Activated naive CD8-positive, alpha-beta T cell treated with anti-CD3 and anti-CD28 coated beads, Interleukin-2, amount 50 U/mL, for 24 hours (primary cell): Measurements from ENCODE around the gene COCH.

Source experiments
- ATAC-seq: fragments of 150-1000 bp; cut with Tn5 transposase; one replicate; pipeline ENCODE4 v1.10.0; 2021
- DNase-seq: peaks from one replicate; pipeline ENCODE4 v3.0.0; 2021
- H3K27ac Mint-ChIP-seq: one replicate; pipeline ENCODE4 v1.8.0; 2021; ENCODE audit warnings: mild to moderate bottlenecking, mixed read lengths
- H3K27me3 Mint-ChIP-seq: one replicate; pipeline ENCODE4 v1.8.0; 2021; ENCODE audit warnings: mixed read lengths
- H3K36me3 Mint-ChIP-seq: one replicate; pipeline ENCODE4 v1.8.0; 2021; ENCODE audit warnings: low read depth, mixed read lengths
- H3K4me1 Mint-ChIP-seq: one replicate; pipeline ENCODE4 v1.8.0; 2021; ENCODE audit warnings: mixed read lengths
- H3K4me3 Mint-ChIP-seq: one replicate; pipeline ENCODE4 v1.8.0; 2021; ENCODE audit warnings: mild to moderate bottlenecking, moderate library complexity, mixed read lengths
- H3K9me3 Mint-ChIP-seq: one replicate; pipeline ENCODE4 v1.8.0; 2021; ENCODE audit warnings: mixed read lengths

COCH gene

DNA sequence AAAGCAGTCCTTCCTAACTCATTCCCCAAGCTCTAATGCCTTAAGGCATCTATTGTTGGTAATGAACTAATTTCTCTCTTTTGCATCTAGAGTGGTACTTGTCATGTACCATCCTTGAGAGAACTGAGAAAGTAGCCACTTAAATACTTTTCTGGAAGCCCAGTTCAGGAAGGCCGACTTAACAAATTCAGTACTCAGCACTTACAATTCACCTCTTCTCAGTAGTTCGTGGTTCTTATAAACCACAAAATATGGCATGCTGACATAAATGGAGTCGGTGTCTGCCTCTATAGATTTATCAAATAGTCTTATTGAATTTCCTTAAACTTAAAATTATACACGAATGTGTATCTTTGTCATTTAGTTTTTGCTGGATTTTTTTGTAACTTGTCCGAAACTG lies 9.4 kb upstream of the COCH start:
- ATAC-seq (no peak), DNase-seq (no peak)
- no peak overlapping the region for H3K4me3 Mint-ChIP-seq
- no peaks in the 10 kb centered on the region for H3K36me3 Mint-ChIP-seq
- no peak overlapping the region for H3K27ac Mint-ChIP-seq
- H3K27me3 Mint-ChIP-seq, result peaks cover 36% of the 10 kb centered on the region
- H3K9me3 Mint-ChIP-seq, result no peaks in the 10 kb centered on the region
- H3K4me1 Mint-ChIP-seq, result no peaks in the 10 kb centered on the region

- Mint-ChIP-seq H3K27me3 (peaks cover 32% of the 10 kb centered on the region), H3K4me3 (no peak overlapping the region), H3K27ac (no peak overlapping the region), H3K4me1 (peaks cover 5% of the 10 kb centered on the region), H3K9me3 (no peaks in the 10 kb centered on the region), H3K36me3 (no peaks in the 10 kb centered on the region)
- no peak for ATAC-seq
- DNase-seq, result no peak
These were observed 5.6 kb upstream of the COCH start for GRCh38 chr14:30868736-30869135.

DNA sequence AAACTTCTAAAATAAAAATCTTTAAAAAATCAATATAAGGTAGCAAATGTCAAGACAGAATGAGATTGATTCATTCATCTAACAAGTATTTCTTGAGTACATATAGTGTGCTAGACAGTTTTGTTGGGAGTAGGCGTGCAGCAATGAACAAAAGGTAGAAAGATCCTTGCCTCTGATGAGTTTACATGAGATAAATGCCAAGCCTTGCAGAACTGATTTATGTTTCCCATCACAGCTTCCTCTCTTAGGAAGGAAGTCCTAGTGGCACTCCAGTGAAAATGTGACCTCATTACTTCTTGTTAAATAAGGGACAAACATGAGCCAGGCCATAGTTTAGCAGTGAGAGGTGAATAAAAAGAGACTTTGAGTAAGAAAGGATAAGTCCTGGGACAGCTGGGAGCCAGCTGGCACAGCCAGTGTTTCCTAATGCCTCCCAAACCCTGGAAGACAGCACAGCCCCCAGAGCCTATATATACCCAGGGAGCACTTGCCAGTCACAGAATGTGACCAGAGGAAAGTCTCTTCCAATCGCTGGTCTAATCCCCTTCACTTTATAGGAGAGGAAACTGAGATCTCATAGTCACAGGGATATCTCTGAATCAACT lies 4.7 kb upstream of the COCH start:
- no peak for ATAC-seq
- Mint-ChIP-seq H3K4me3 (no peak overlapping the region), H3K27ac (no peak overlapping the region), H3K27me3 (peaks cover 31% of the 10 kb centered on the region), H3K36me3 (no peaks in the 10 kb centered on the region), H3K4me1 (peaks cover 5% of the 10 kb centered on the region), H3K9me3 (no peaks in the 10 kb centered on the region)
- no peak for DNase-seq

DNA sequence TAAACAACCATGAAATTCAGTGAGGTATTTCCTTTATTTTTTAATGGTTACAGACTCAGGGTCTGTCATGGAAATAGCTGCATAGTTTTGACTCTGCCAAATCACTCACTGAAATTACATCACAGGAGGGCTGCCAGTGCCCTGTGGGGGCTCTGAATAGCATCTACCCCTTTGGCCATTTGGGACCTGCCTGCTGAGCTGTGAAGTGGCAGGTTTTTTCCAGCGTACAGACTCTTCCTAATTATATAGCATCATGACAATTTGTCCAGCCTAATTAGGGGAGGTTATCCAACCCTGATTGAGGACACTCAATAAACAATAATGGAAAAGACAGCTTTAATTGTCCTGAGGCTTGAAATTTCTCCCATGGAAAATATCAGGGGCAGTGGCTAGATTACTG lies 1.8 kb upstream of the COCH start:
- Mint-ChIP-seq H3K9me3 (no peaks in the 10 kb centered on the region), H3K4me3 (no peak overlapping the region), H3K36me3 (no peaks in the 10 kb centered on the region), H3K27ac (no peak overlapping the region), H3K4me1 (peaks cover 12% of the 10 kb centered on the region), H3K27me3 (peaks cover 44% of the 10 kb centered on the region)
- DNase-seq, result no peak
- ATAC-seq, result no peak

DNA sequence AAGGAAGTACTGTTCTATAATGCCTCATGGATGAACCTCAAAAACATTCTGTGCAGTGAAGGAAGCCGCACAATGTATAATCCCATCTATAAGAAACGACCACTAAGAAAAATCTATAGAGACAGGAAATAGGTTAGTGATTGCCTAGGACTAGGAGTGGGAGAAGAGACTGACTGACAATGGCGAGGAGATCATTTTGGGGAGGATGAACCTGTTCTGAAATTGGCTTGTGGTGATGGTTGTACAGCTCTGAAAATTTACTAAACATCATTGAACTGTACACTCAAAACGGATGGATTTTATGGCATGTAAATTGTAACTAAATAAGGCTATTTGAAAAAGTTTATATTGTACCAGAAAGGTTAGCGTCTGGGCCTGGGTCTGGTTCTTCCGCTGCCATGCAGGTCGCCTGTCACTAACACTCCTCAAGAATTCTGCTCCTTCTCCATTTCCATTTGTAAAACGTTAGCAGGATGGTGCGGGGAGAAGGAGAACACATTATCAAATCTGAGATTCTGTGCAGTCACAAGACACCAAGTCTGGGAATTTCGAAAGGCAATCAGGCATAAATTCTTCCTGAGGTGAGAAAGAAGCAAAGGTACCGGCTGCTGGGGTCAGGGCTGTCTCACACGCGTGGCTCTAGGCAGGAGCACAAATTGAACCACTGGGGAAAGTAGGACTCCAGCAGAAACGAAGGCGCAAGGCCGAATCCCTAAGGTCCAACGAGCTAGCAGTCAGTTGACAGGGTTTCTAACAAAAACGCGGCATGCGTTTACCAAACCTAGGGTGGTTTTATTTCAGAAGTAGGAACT lies 845 bp upstream of the COCH start:
- Mint-ChIP-seq H3K36me3 (no peaks in the 10 kb centered on the region), H3K27me3 (peaks cover 44% of the 10 kb centered on the region), H3K4me1 (peaks cover 12% of the 10 kb centered on the region), H3K27ac (no peak overlapping the region), H3K4me3 (peak overlapping the region; percentile 48), H3K9me3 (no peaks in the 10 kb centered on the region)
- ATAC-seq, result no peak
- DNase-seq, result no peak

DNA sequence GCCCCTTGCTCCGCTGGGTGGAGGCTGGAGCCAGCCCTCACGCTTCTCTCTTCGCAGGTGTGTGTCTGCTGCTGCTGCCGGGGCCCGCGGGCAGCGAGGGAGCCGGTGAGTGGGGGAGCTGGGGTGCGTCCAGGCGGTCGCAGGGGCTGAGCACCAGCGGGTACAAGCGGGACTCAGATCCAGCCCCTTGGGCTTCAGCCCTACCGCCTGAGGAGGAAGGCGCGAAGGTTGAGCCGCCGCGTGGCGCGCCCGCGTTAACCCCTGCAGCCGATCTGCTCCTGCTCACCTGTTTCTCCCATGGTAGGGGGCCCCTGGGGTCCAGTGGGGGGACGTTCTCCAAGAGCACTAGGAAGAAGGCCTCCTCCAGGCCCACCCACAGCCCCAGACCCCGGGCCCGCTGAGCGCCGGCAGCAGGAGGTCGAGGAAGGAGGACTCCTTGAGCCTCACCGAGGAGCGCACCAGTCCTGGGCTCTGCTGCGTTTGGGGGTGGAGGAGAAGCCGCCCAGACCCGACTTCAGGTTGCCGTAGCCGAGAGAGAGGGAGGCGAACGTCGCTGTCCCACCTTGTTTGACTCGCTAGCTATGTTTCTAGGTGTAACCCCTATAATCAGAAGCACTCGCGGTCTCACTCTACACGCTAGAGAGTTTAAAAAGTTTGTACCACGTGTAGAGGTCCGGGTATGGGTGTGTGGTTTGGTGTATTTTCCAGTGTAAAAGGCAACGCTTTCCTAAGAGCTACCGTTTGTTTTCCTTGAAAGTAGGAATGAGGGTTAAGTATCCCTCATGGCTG lies 834 bp downstream of the COCH start:
- no peaks in the 10 kb centered on the region for H3K9me3 Mint-ChIP-seq
- H3K4me1 Mint-ChIP-seq, result peaks cover 12% of the 10 kb centered on the region
- peaks cover 42% of the 10 kb centered on the region for H3K27me3 Mint-ChIP-seq
- peak overlapping the region; percentile 70 for H3K4me3 Mint-ChIP-seq
- H3K36me3 Mint-ChIP-seq, result no peaks in the 10 kb centered on the region
- ATAC-seq (peak; percentile 44), DNase-seq (peak; percentile 14)
- H3K27ac Mint-ChIP-seq, result peak overlapping the region; percentile 71

DNA sequence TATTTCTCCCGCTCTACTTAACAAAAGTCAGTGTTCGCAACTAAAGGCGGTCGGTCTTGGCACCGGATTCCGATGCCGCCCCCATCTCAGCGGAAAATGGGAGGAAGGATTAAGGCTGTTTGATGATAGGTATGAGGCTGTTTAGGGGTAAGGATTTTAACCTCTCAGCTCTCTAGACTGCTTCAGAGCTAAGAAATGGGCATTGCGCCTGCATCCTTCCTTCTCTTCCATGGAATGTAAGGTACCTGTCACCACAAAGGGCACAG lies 1.4 kb downstream of the COCH start:
- Mint-ChIP-seq H3K9me3 (no peaks in the 10 kb centered on the region), H3K4me3 (peak overlapping the region; percentile 70), H3K27me3 (peaks cover 42% of the 10 kb centered on the region), H3K36me3 (no peaks in the 10 kb centered on the region), H3K27ac (peak overlapping the region; percentile 71), H3K4me1 (peaks cover 12% of the 10 kb centered on the region)
- ATAC-seq (no peak), DNase-seq (no peak)

DNA sequence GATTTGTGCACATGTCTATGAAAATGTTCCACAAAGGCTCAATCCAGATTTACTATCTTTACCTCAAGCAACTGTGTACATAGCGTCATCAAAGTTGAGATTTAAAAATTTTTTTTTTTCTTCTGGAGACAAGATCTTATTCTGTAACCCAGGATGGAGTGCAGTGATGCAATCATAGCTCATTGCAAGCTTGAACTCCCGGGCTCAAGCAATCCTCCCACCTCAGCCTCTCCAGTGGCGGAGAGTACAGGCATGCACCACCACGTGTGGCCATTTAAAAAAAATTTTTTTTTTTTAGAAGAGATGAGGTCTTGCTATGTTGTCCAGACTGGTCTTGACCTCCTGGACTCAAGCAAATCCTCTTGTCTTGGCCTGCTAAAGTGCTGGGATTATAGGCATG lies 2.3 kb downstream of the COCH start:
- Mint-ChIP-seq H3K27me3 (peaks cover 39% of the 10 kb centered on the region), H3K4me3 (no peak overlapping the region), H3K4me1 (peaks cover 12% of the 10 kb centered on the region), H3K9me3 (no peaks in the 10 kb centered on the region), H3K27ac (no peak overlapping the region), H3K36me3 (no peaks in the 10 kb centered on the region)
- no peak for ATAC-seq
- no peak for DNase-seq

DNA sequence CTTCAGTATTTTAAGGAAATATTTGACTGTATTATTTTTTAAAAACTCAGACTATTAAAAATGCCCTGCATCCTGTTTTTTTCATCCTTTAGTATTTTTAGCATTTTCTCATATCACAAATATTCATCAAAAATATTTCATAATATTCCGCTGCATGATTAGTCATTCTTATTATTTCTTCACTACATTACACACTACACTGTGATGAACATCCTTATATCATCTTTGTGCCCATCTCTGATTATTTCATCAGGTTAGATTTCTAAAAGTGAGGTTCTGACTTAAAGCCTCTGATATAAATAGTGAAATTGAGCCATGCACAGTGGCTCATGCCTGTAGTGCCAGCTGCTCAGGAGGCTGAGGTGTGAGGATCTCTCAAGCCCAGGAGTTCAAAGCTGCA lies 8.1 kb downstream of the COCH start:
- Mint-ChIP-seq H3K36me3 (no peaks in the 10 kb centered on the region), H3K4me3 (no peak overlapping the region)
- DNase-seq, result no peak

GRCh38 chr14:30883508-30884294 lies 9.3 kb downstream of the COCH start:
- Mint-ChIP-seq H3K27ac (no peak overlapping the region), H3K36me3 (no peaks in the 10 kb centered on the region), H3K27me3 (no peaks in the 10 kb centered on the region), H3K4me1 (peaks cover 3% of the 10 kb centered on the region), H3K9me3 (no peaks in the 10 kb centered on the region), H3K4me3 (no peak overlapping the region)
- no peak for DNase-seq
- ATAC-seq, result no peak

More for the DNA sequence above, 8.1 kb downstream of the COCH start:
- Mint-ChIP-seq H3K27ac (no peak overlapping the region), H3K27me3 (peaks cover 2% of the 10 kb centered on the region), H3K4me1 (no peaks in the 10 kb centered on the region), H3K9me3 (no peaks in the 10 kb centered on the region)
- ATAC-seq, result no peak

GRCh38 chr14:30884901-30885300 lies 10.5 kb downstream of the COCH start:
- Mint-ChIP-seq H3K4me1 (peaks cover 9% of the 10 kb centered on the region), H3K36me3 (no peaks in the 10 kb centered on the region), H3K27me3 (no peaks in the 10 kb centered on the region), H3K9me3 (no peaks in the 10 kb centered on the region), H3K27ac (no peak overlapping the region), H3K4me3 (no peak overlapping the region)
- no peak for DNase-seq
- ATAC-seq, result no peak

DNA sequence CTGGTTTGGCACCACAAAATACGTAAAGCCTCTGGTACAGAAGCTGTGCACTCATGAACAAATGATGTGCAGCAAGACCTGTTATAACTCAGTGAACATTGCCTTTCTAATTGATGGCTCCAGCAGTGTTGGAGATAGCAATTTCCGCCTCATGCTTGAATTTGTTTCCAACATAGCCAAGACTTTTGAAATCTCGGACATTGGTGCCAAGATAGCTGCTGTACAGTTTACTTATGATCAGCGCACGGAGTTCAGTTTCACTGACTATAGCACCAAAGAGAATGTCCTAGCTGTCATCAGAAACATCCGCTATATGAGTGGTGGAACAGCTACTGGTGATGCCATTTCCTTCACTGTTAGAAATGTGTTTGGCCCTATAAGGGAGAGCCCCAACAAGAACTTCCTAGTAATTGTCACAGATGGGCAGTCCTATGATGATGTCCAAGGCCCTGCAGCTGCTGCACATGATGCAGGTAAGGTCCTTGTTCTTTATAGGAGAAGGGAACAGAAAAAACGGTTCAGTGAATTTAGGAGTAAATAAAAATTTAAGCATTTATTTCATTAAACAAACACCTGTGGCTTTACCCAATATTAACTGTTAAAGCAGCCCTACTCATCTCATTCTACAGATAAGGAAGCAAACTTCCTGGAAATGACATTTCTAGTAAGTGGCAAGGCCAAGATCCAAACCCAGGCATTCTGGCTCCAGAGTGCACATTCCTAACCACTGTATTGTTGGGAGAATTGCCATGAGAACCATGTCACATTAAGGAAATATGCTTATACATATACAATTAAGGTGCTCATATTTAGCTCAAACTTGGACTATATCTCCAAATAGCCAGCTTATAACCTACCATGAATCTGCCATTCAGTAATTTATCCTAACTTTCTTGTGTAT lies 11.7 kb downstream of the COCH start:
- no peaks in the 10 kb centered on the region for H3K27me3 Mint-ChIP-seq
- H3K36me3 Mint-ChIP-seq, result no peaks in the 10 kb centered on the region
- H3K4me1 Mint-ChIP-seq, result peaks cover 9% of the 10 kb centered on the region
- H3K9me3 Mint-ChIP-seq, result no peaks in the 10 kb centered on the region
- DNase-seq (no peak), ATAC-seq (no peak)
- no peak overlapping the region for H3K27ac Mint-ChIP-seq
- H3K4me3 Mint-ChIP-seq, result no peak overlapping the region

- no peak for DNase-seq
- H3K9me3 Mint-ChIP-seq, result no peaks in the 10 kb centered on the region
- ATAC-seq, result no peak
- H3K4me3 Mint-ChIP-seq, result no peak overlapping the region
- H3K4me1 Mint-ChIP-seq, result peaks cover 9% of the 10 kb centered on the region
- H3K27ac Mint-ChIP-seq, result no peak overlapping the region
- H3K36me3 Mint-ChIP-seq, result peaks cover 2% of the 10 kb centered on the region
- H3K27me3 Mint-ChIP-seq, result no peaks in the 10 kb centered on the region
These were observed 14.3 kb downstream of the COCH start for GRCh38 chr14:30888480-30889243.
